Suppressor macrophage treated with lipopolysaccharide for 1 hour (primary cell): ENCODE data around the gene MIGA2.

Experiments
- DNase-seq, 3 donors: peaks; one replicate each; pipeline ENCODE4 v3.0.0-alpha.2; 2020 to 2022

The MIGA2 gene

DNA sequence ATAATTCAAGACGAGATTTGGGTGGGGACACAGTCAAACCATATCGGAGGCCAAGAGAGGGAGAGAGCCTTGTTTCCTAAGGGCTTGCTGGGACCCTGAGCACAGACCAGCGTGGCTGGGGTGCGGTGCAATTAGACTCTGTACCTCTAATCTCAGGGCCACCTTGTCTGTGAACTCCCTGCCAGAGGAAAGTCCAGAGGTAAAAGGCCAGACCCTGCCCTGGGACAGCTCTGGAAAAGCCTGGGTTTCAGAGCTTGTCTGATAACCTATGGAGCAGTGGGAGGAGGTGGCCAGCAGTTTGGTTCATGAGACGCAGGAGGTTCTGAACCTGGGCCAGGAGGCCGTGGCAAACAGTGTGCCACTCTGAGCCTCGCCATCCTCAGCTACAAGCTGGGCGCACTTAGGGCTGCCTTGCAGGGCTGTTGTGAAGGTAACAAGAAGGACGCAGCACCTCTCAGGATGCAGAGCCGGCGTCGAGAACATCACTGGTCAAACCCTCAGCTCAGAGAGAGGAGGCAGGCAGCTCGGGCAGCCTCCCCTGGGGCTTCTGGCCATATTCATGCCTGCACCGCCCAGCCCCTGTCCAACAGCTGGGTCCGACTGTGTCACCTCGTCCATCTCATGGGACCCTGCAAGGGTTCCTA lies 39.7 kb downstream of the MIGA2 start:
- DNase-seq: no peak

- DNase-seq: no peak
Observed at GRCh38 chr9:129076640-129077037, 40.2 kb downstream of the MIGA2 start.

DNA sequence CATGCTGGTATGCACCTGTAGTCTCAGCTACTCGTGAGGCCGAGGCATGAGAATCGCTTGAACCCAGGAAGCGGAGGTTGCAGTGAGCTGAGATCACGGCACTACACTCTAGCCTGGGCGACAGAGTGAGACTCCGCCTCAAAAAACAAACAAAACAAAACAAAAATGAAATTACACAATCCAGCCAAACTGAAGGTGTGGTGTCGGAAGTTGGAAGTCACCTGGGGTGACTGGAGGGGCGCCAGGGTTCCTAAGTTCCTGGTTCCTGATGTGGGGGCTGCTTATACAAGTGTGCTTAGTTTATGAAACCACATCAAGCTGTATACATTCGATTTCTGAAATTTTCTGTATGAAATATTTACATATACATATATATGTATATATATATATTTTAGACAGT lies 40.8 kb downstream of the MIGA2 start:
- DNase-seq: no peak

DNA sequence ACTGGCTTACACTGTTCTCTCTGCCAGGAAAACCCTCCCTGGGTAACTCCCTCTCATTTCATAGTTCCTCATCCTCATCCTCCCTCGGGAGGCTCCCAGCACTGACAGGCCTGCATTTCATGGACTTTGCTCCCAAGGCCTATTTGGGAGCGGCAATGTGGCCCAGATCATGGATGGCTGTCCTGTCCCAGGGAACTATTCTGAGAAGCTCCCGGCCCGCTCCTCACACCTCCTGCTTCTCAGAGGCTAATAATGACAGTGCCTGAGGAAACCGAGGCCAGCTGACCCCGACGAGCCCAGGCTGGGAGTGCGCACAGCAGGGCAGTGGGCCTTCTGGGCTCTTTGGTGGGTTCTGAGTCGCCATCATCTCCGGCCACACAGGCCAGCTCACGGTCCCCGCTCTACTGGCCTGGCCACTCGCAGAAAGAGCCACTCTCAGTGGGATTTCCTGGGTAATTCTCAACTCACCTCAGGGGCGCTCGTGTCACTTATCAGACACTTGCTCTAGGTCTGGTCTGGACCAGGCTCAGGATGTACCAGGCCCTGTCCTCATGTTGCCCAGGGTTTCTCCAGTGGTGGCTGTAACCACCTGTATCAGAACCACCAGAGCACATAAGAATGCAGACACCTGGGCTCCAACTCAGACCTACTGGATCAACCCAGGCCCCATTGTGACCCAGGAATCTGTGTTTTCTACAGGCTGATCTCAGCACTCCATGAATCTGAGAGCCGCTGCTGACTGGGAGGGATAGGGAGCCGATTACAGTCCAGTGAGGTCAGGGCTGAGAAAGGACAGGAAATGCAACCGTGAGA lies 42.5 kb downstream of the MIGA2 start:
- DNase-seq: no peak

DNA sequence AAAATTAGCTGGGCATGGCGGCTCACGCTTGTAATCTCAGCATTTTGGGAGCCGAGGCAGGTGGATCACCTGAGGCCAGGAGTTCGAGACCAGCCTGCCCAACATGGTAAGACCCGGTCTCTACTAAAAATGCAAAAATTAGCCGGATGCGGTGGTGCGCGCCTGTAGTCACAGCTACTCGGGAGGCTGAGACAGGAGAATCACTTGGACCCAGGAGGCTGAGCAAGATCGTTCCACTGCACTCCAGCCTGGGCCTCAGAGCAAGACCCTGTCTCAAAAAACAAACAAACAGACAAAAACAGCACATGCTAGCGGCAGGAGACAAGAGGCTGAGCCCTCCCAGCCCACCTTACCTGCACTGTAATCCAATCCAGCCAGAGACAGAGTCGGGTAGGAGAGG lies 43.4 kb downstream of the MIGA2 start:
- DNase-seq: no peak

GRCh38 chr9:129080298-129080600 lies 43.8 kb downstream of the MIGA2 start:
- DNase-seq: no peak

GRCh38 chr9:129080601-129081387 lies 44.4 kb downstream of the MIGA2 start, which contains the start of gene DOLPP1:
Gene DOLPP1 (plus strand): TSS chr9:129081111. CDS start chr9:129081132, 21 bp downstream.
- DNase-seq: peak; percentile 99 to 100 (median 100)

DNA sequence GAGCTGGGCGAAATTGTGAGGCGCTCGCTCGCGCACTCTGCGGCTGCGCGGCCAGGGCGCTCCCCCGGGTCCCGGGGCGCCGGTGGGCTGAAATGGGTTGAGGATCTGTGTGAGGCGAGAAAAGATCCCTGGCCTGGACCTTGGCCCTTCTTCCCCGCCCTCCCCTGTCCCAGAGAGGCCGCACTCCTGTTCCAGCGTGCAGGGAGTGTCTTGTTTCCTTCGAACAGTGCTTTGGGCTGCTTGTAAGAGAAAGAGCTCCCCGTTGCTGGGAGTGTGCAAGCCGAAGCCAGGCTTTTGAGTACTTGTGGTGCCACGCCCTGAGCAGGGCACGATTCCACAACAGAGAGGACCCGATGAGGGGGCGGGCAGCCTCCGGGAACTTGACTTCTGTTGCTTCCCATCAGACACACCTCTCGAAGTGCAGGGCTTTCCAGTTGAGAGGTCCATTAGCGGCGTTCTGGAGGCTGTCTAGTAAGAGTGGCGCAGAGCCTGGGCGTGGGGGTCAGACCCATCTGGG lies 45.0 kb downstream of the MIGA2 start:
- peak in 2 of 3 donors; percentile 23 to 46 for DNase-seq

GRCh38 chr9:129084087-129084486 lies 47.7 kb downstream of the MIGA2 start:
- DNase-seq: no peak

GRCh38 chr9:129089246-129089645 lies 52.8 kb downstream of the MIGA2 start:
- DNase-seq: no peak

DNA sequence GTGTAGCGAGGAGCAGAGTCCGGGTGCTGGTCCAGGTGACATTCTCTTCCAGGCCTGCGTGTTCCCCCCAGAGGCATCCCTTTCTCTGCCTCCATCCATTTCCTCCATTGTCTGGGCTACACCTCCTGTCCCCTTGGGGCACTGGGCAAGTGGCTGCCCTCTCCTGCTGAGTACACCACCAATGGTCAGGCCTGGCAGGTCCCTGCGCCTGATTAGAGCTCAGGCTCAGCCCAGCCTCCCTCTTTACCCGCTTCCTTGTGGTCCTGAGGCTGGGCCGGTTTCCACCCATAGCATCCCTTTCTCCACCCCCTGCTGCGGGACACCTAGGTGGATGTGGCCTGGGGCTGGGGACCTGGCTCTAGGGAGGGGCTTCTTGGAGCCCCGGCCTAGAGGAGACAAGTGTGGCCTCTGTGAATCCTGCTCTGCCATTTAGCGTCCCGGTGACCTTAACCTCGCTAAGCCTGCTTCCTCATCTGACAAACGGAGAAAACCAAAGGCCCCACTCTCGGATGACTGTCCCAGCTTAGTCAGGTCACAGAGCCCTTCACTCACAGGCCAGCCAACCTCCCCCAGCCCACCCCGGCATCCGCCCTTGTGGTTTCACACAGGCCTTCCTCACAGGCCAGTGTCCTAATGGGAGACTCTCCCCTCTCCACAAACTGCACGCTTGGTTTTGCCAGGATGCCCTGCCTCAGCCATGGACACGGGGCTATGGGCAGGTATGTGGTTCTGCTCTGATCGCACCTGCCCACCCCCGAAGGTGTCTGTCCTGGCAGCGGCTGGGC lies 57.4 kb downstream of the MIGA2 start:
- DNase-seq: no peak

- DNase-seq: no peak
Observed at GRCh38 chr9:129094387-129095169, 58.2 kb downstream of the MIGA2 start.

DNA sequence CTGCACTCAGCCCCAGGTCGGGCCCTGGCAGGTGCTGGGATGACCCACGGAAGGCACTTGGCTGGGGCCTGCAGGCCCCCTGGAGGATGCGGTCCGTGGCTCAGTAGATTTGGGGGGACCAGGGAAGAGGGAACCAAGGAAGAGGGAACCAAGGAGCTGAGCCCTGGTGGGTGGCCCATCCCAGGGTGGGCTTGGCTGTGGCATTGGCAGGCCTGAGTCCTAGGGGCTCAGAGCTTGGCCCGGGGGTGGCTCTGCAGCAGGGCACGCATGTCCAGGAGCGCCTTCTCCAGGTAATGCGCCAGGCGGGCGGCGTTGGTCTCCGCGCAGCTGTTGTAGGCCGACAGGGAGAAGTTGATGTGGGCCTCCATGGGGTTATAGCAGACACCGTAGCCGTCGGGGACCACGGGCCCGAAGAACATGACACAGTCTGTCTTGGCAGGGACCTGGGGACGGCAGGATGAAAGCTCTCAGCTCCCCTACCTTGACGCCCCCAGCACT lies 58.8 kb downstream of the MIGA2 start:
- DNase-seq: no peak

GRCh38 chr9:129095908-129096307 lies 59.5 kb downstream of the MIGA2 start:
- no peak for DNase-seq

- DNase-seq: no peak
Observed at GRCh38 chr9:129097671-129098306, 61.4 kb downstream of the MIGA2 start.

DNA sequence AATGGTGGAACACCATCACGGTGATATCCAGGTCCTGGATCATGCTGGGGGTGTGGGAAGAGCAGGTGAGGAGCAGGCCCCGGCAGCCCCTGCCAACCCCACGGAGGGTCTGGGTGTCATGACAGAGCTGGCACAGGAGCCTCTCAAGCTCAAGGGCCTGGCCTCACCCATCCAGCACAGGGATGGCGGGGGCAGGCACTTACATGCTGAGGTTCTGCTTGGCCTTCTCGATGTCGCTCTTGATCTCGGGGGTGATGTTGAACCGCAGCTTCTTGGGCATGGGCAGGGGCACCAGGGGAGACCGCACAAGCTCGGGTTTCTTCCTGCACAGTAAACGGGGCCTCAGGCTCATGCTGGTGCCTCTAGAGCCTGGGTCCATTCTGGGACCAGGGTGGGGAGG lies 61.9 kb downstream of the MIGA2 start:
- DNase-seq: no peak

DNA sequence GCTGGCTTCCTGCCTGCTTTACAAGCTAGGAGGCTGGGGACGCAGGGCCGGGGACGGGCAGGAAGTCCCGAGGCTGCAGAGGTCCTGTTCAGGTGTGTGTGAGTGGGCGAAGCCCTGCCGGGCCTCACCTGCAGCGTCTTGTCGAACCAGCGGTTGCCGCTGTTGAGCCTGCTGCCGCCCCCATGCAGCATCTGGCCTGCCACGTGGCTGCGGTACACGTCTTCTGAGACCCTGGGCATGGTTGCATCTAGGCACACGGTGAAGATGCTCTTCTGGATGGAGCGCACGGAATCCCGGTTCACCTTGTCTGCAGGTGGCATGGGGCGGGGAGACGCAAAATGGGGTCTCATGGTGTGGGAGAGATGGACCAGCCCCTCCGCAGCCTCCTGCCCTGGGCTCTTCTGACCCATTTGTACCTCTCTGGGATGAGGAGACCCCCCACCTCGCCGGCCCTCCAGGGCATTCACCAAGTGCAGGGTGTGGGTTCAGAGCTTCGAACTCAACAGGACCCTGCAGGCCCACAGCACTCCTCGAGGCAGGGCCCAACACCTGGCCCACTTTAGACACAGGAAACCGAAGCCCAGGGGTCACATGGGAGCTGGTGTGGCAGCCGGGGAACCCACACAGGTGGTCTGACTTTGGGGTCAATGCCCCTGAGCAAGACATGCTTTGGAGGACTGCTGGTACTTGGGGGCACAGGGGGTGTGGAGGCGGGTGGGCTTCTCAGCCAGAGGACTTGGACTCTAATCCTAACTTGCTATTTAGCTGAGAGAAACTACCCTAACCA lies 64.2 kb downstream of the MIGA2 start:
- no peak for DNase-seq

DNA sequence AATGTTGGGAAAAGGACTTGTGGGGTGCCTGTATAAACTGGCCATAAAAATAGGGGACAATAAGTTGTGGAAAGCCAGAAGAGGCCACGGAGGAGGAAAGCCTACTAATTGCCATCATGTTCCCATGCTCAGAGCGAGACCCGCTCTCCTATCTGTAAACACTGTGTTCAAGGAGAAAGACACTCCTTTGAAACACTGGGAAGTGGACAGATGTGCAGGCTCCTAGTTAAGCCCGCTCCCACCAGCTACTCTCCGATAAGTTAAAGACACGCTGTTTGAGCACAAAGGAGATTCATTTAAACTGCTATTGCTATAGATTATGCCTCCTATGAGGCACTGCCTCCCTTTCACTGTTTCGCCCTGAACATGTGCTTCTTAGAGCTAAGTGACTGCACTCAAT lies 64.9 kb downstream of the MIGA2 start:
- DNase-seq: no peak

- no peak for DNase-seq
Observed at GRCh38 chr9:129102095-129102525, 65.7 kb downstream of the MIGA2 start.
